ENCODE measurements around the gene ARHGEF10L.

ARHGEF10L gene

DNA sequence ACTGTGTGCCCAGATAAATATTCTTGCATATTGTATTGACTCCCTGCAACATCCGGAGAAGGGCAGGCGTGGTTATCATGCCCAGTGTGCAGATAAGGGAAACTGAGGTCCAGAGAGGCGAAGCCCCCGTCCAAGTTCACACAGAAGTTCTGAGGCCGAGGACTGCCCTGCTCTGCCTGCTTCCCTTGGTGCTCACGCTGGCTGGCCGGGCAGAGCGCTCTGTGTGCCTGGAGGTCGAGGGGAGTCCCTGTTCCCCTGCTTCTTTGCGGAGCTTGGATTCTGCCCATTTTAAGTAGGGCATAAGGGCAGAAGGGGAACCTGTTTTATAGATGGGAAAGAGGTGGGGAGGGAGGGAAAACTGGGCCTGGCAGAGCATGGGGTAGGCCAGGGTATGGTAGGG is 122.8 kb downstream of the ARHGEF10L start:
- peaks cover 0 to 31% of the 10 kb centered on the region in 2 experiments; a peak in 1 of 3 replicates for H3K36me3 ChIP-seq (ENCODE audit: control insufficient read depth in 2 of 2, insufficient read depth in 1 of 2, low read length in 2 of 2)
- POLR2A ChIA-PET: no interaction called here
- no peak overlapping the region for H3K27ac ChIP-seq (ENCODE audit: extremely low read depth, low read depth, low read length)
- H3K4me1 ChIP-seq (ENCODE audit: control insufficient read depth, insufficient read depth, low read length): no peaks in the 10 kb centered on the region
- CTCF ChIA-PET: interaction anchor here (0.6 to 2.6 kb wide), 25 partner anchors 8 to 919 kb away, joined by 3 to 27 read pairs (median 6); no protein-coding TSS in a partner anchor
- no peaks in the 10 kb centered on the region for H3K9me3 ChIP-seq (ENCODE audit: control insufficient read depth, insufficient read depth, low read depth, low read length)
- H3K4me3 ChIP-seq (ENCODE audit: low read depth, low read length): no peak overlapping the region
- TF ChIP-seq ZNF350 (tag by site-specific recombination; IDR thresholded peaks at IDR 0.05) (no peak), GLI2 (tag by site-specific recombination; IDR thresholded peaks at IDR 0.05; ENCODE audit: borderline replicate concordance, low read depth) (no peak), ZNF624 (tag by site-specific recombination; IDR thresholded peaks at IDR 0.05) (no peak), ZNF366 (tag by site-specific recombination; conservative IDR thresholded peaks at IDR 0.05) (no peak), PRDM10 (tag by site-specific recombination; IDR thresholded peaks at IDR 0.05) (no peak), ZIC2 (tag by site-specific recombination; IDR thresholded peaks at IDR 0.05) (no peak), BCL11B (tag by site-specific recombination; IDR thresholded peaks at IDR 0.05; ENCODE audit: low read depth) (no peak), KLF16 (tag by site-specific recombination; IDR thresholded peaks at IDR 0.05) (no peak), ZNF596 (tag by site-specific recombination; IDR thresholded peaks at IDR 0.05) (no peak), ZNF692 (tag by site-specific recombination; IDR thresholded peaks at IDR 0.05) (no peak), CTCF (tag by site-specific recombination; IDR thresholded peaks at IDR 0.05) (no peak), TSHZ1 (tag by site-specific recombination; IDR thresholded peaks at IDR 0.05; ENCODE audit: borderline replicate concordance) (no peak), ZNF768 (tag by site-specific recombination; IDR thresholded peaks at IDR 0.05) (no peak), HOXD13 (CRISPR knock-in tag; IDR thresholded peaks at IDR 0.05; ENCODE audit: borderline replicate concordance) (no peak), ZNF362 (tag by site-specific recombination; IDR thresholded peaks at IDR 0.05) (no peak), ZNF155 (tag by site-specific recombination; IDR thresholded peaks at IDR 0.05) (no peak)
- TF ChIP-seq, protein P1, sequence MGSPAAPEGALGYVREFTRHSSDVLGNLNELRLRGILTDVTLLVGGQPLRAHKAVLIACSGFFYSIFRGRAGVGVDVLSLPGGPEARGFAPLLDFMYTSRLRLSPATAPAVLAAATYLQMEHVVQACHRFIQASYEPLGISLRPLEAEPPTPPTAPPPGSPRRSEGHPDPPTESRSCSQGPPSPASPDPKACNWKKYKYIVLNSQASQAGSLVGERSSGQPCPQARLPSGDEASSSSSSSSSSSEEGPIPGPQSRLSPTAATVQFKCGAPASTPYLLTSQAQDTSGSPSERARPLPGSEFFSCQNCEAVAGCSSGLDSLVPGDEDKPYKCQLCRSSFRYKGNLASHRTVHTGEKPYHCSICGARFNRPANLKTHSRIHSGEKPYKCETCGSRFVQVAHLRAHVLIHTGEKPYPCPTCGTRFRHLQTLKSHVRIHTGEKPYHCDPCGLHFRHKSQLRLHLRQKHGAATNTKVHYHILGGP (tag by site-specific recombination; IDR thresholded peaks at IDR 0.05): no peak
- TF ChIP-seq, protein P2, sequence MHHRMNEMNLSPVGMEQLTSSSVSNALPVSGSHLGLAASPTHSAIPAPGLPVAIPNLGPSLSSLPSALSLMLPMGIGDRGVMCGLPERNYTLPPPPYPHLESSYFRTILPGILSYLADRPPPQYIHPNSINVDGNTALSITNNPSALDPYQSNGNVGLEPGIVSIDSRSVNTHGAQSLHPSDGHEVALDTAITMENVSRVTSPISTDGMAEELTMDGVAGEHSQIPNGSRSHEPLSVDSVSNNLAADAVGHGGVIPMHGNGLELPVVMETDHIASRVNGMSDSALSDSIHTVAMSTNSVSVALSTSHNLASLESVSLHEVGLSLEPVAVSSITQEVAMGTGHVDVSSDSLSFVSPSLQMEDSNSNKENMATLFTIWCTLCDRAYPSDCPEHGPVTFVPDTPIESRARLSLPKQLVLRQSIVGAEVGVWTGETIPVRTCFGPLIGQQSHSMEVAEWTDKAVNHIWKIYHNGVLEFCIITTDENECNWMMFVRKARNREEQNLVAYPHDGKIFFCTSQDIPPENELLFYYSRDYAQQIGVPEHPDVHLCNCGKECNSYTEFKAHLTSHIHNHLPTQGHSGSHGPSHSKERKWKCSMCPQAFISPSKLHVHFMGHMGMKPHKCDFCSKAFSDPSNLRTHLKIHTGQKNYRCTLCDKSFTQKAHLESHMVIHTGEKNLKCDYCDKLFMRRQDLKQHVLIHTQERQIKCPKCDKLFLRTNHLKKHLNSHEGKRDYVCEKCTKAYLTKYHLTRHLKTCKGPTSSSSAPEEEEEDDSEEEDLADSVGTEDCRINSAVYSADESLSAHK (tag by site-specific recombination; IDR thresholded peaks at IDR 0.05): no peak
